Breast epithelium (tissue), 4 donors: ENCODE measurements around the gene ELF3. TPM values are rescaled to one million over a fixed set of nuclear protein-coding genes. Genes with fewer than 3 reads are reported as not detected.

ENCODE experiments used
- DNase-seq, 2 donors: peaks; one replicate each; pipeline ENCODE4 v3.0.0-alpha.2; 2019; ENCODE audit warnings: low spot score in 2 of 2
- H3K27ac ChIP-seq, 2 donors: fragments of 200-600 bp; sonication (generic) in 1 of 2; one replicate each; pipeline ENCODE4 v1.5.1; 2016 to 2019; ENCODE audit warnings: mild to moderate bottlenecking in 1 of 2
- H3K27me3 ChIP-seq, 2 donors: fragments of 200-600 bp; sonication (generic) in 1 of 2; one replicate each; pipeline versions ENCODE4 v1.5.1 to v1.6.0; 2017 to 2019; ENCODE audit warnings: control low read depth in 1 of 2, mild to moderate bottlenecking in 1 of 2
- H3K36me3 ChIP-seq: fragments of 200-600 bp; one replicate; pipeline ENCODE4 v1.5.1; 2019
- H3K4me1 ChIP-seq, 2 donors: fragments of 200-600 bp; sonication (generic); one replicate each; pipeline ENCODE4 v1.5.1; 2016 to 2019; ENCODE audit warnings: control low read depth in 1 of 2
- H3K4me3 ChIP-seq, 3 donors: fragments of 200-600 bp; sonication (generic); 1 replicate in 2 of 3; 2 replicates in 1 of 3; pipeline ENCODE4 v1.5.1; 2016 to 2019; ENCODE audit warnings: mild to moderate bottlenecking in 3 of 3, moderate library complexity in 2 of 3
- H3K9me3 ChIP-seq, 2 donors: fragments of 200-600 bp; sonication (generic) in 1 of 2; one replicate each; pipeline ENCODE4 v1.5.1; 2016 to 2019; ENCODE audit warnings: control low read depth in 1 of 2
- CTCF ChIP-seq, 3 donors: fragments of 450-650 bp; IDR thresholded peaks; one replicate each; pipeline ENCODE4 v1.5.1; 2016 to 2017; ENCODE audit warnings: antibody characterized with exemption in 3 of 3, mild to moderate bottlenecking in 3 of 3, moderate library complexity in 3 of 3
- POLR2A ChIP-seq: fragments of 450-650 bp; IDR thresholded peaks from one replicate; pipeline ENCODE4 v1.6.1; 2016; ENCODE audit warnings: antibody characterized with exemption, mild to moderate bottlenecking, moderate library complexity
- POLR2AphosphoS5 ChIP-seq, 3 donors: sonication (generic); formaldehyde crosslinking; IDR thresholded peaks; one replicate each; pipeline ENCODE4 v1.6.1; 2017; ENCODE audit warnings: antibody characterized with exemption in 3 of 3
- intact Hi-C: fragments of 100-400 bp; cut with DNase I; formaldehyde crosslinking; loops from one replicate; pipeline ENCODE4 v1.15.1; 2023; ENCODE audit warnings: low total_unique reads
- total RNA-seq, 3 donors: library from RNA; depleted of rRNA; stranded (reverse); fragments of >200 nt; gene quantifications; one replicate each; pipeline ENCODE4 v1.1.0, GENCODE V29; 2016

The ELF3 gene
- total RNA-seq, 3 donors from 2014 or later, result 1.3 to 1,061 (median 367) TPM

GRCh38 chr1:201970334-201971159, 39.8 kb upstream of the ELF3 start:
- no peaks in the 10 kb centered on the region for H3K36me3 ChIP-seq
- no peak for TF ChIP-seq CTCF (IDR thresholded peaks at IDR 0.05)
- no peak for TF ChIP-seq POLR2AphosphoS5 (IDR thresholded peaks at IDR 0.05)
- TF ChIP-seq POLR2A, result no peak
- no peak overlapping the region for H3K27ac ChIP-seq
- intact Hi-C loops, result loop anchor here (5.0 kb wide), 1 partner anchor 73 kb away; no protein-coding TSS in a partner anchor
- no peaks in the 10 kb centered on the region for H3K9me3 ChIP-seq
- DNase-seq, result peak in 1 of 2 donors; percentile 14
- H3K4me1 ChIP-seq, result no peaks in the 10 kb centered on the region
- no peak overlapping the region for H3K4me3 ChIP-seq
- H3K27me3 ChIP-seq, result no peaks in the 10 kb centered on the region

- peak overlapping the region; percentile 95 to 96 (median 95) for H3K4me3 ChIP-seq
- H3K27ac ChIP-seq, result peak overlapping the region; percentile 77 to 93
- H3K27me3 ChIP-seq, result no peaks in the 10 kb centered on the region
- TF ChIP-seq POLR2A (no peak), POLR2AphosphoS5 (IDR thresholded peaks at IDR 0.05) (no peak), CTCF (IDR thresholded peaks at IDR 0.05) (no peak)
- no peaks in the 10 kb centered on the region for H3K36me3 ChIP-seq
- DNase-seq, result peak; percentile 42 to 64
- intact Hi-C loops, result no loop called here
- no peaks in the 10 kb centered on the region for H3K9me3 ChIP-seq
- H3K4me1 ChIP-seq, result no peaks in the 10 kb centered on the region
Observed at GRCh38 chr1:201982082-201982622, 28.2 kb upstream of the ELF3 start.

- intact Hi-C loops, result no loop called here
- H3K36me3 ChIP-seq, result no peaks in the 10 kb centered on the region
- peak in 2 of 3 donors; percentile 40 to 45 for TF ChIP-seq POLR2AphosphoS5 (IDR thresholded peaks at IDR 0.05)
- no peak for TF ChIP-seq POLR2A
Observed at GRCh38 chr1:201982623-201983379, 27.6 kb upstream of the ELF3 start, which contains the start of gene RNPEP. TSS of gene RNPEP (plus strand) at chr1:201982648. CDS start at chr1:201982667, 19 bp downstream.

GRCh38 chr1:201983380-201983805, 27.0 kb upstream of the ELF3 start:
- intact Hi-C loops, result no loop called here
- peak overlapping the region; percentile 77 to 93 for H3K27ac ChIP-seq
- TF ChIP-seq POLR2AphosphoS5 (IDR thresholded peaks at IDR 0.05), result peak in 1 of 3 donors; percentile 46
- TF ChIP-seq POLR2A, result no peak
- no peak for TF ChIP-seq CTCF (IDR thresholded peaks at IDR 0.05)

More at GRCh38 chr1:201982623-201983379, 27.6 kb upstream of the ELF3 start, which contains the start of gene RNPEP:
- Histone ChIP-seq H3K9me3 (no peaks in the 10 kb centered on the region), H3K27me3 (no peaks in the 10 kb centered on the region), H3K4me3 (peak within 1 kb of the TSS; percentile 95 to 96 (median 95)), H3K27ac (peak within 1 kb of the TSS; percentile 77 to 93), H3K4me1 (no peaks in the 10 kb centered on the region)
- peak; percentile 53 to 66 for DNase-seq

GRCh38 chr1:201984446-201984845, 25.9 kb upstream of the ELF3 start:
- peak overlapping the region in 1 of 3 donors; percentile 95 for H3K4me3 ChIP-seq
- no peak for DNase-seq
- H3K36me3 ChIP-seq, result peaks cover 7% of the 10 kb centered on the region
- no peak for TF ChIP-seq POLR2A
- no peak for TF ChIP-seq CTCF (IDR thresholded peaks at IDR 0.05)
- TF ChIP-seq POLR2AphosphoS5 (IDR thresholded peaks at IDR 0.05), result no peak
- H3K4me1 ChIP-seq, result no peaks in the 10 kb centered on the region
- no peaks in the 10 kb centered on the region for H3K27me3 ChIP-seq
- intact Hi-C loops, result no loop called here
- H3K27ac ChIP-seq, result peak overlapping the region in 1 of 2 donors; percentile 93
- no peaks in the 10 kb centered on the region for H3K9me3 ChIP-seq

More at GRCh38 chr1:201983380-201983805, 27.0 kb upstream of the ELF3 start:
- H3K27me3 ChIP-seq, result no peaks in the 10 kb centered on the region
- DNase-seq, result no peak
- H3K4me3 ChIP-seq, result peak overlapping the region; percentile 95 to 96 (median 95)
- H3K36me3 ChIP-seq, result no peaks in the 10 kb centered on the region
- H3K4me1 ChIP-seq, result no peaks in the 10 kb centered on the region
- H3K9me3 ChIP-seq, result no peaks in the 10 kb centered on the region
